ENCODE measurements around the gene BFSP2.

DNA sequence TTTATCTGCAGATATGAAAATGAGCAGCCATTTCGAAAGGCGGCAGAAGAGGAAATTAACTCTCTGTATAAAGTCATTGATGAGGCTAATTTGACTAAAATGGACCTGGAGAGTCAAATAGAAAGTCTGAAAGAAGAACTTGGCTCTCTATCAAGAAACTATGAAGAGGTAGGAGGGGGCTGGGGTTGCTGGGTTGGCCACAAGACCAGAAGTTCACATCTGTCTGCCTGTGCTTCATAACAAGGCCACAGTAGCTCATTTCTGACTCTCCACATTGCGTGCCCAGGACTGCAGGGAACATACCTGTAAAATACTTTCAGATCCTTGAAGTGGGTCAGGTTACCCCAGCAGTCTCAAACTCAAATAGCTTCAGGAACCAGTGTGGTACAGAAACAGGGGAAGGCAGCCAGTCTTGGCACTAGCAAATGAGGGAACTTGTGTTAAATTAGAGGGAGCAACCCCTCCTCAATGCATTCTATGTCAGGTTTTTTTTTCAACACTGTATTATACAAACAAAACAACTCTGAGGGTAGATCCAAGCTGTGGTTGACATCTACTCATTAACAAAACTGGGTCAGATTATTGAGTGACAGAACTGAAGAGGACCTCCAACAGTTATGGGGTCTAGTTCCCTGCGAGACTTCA, 48.7 kb downstream of the BFSP2 start:
- TF ChIP-seq, protein P1, sequence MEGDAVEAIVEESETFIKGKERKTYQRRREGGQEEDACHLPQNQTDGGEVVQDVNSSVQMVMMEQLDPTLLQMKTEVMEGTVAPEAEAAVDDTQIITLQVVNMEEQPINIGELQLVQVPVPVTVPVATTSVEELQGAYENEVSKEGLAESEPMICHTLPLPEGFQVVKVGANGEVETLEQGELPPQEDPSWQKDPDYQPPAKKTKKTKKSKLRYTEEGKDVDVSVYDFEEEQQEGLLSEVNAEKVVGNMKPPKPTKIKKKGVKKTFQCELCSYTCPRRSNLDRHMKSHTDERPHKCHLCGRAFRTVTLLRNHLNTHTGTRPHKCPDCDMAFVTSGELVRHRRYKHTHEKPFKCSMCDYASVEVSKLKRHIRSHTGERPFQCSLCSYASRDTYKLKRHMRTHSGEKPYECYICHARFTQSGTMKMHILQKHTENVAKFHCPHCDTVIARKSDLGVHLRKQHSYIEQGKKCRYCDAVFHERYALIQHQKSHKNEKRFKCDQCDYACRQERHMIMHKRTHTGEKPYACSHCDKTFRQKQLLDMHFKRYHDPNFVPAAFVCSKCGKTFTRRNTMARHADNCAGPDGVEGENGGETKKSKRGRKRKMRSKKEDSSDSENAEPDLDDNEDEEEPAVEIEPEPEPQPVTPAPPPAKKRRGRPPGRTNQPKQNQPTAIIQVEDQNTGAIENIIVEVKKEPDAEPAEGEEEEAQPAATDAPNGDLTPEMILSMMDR (IDR thresholded peaks at IDR 0.05), result no peak
- TF ChIP-seq EP300 (IDR thresholded peaks at IDR 0.05) (no peak), POLR2AphosphoS5 (IDR thresholded peaks at IDR 0.05) (no peak)
